HepG2 (cell line): ENCODE data around the gene ATR.

ENCODE experiments used
- ARNT ChIP-seq: fragments of 450-650 bp; IDR thresholded peaks from 2 replicates; pipeline ENCODE4 v1.6.1; 2017
- GTF2F1 ChIP-seq: fragments of 150-350 bp; IDR thresholded peaks from 2 replicates; pipeline ENCODE4 v1.6.1; 2014; ENCODE audit warnings: low read length
- MTA1 ChIP-seq: sonication (generic); formaldehyde crosslinking; IDR thresholded peaks from 2 replicates; pipeline ENCODE4 v1.4.0; 2020; ENCODE audit warnings: missing genetic modification reagents, mild to moderate bottlenecking, borderline replicate concordance
- RAD21 ChIP-seq: fragments of 450-650 bp; formaldehyde crosslinking; IDR thresholded peaks from 2 replicates; pipeline ENCODE4 v1.5.0; 2020; ENCODE audit warnings: mild to moderate bottlenecking
- SRSF4 ChIP-seq: fragments of 200-400 bp; formaldehyde crosslinking; IDR thresholded peaks from one replicate; pipeline ENCODE4 v1.6.1; 2018; ENCODE audit warnings: mild to moderate bottlenecking, low read depth, low read length, moderate library complexity; ENCODE audit not compliant: poor library complexity, severe bottlenecking
- TP53 ChIP-seq: sonication (generic); formaldehyde crosslinking; conservative IDR thresholded peaks from 2 replicates; pipeline ENCODE4 v1.4.0; 2020; ENCODE audit warnings: missing genetic modification reagents
- TF ChIP-seq, protein P1 (sequence below): sonication (generic); formaldehyde crosslinking; IDR thresholded peaks from 2 replicates; pipeline ENCODE4 v1.5.0; 2020; ENCODE audit warnings: mild to moderate bottlenecking, missing genetic modification reagents, borderline replicate concordance
- TF ChIP-seq, protein P2 (sequence below): sonication (generic); formaldehyde crosslinking; IDR thresholded peaks from 2 replicates; pipeline ENCODE4 v1.8.0; 2022; ENCODE audit warnings: missing genetic modification reagents, mild to moderate bottlenecking, inconsistent platforms, borderline replicate concordance

DNA sequence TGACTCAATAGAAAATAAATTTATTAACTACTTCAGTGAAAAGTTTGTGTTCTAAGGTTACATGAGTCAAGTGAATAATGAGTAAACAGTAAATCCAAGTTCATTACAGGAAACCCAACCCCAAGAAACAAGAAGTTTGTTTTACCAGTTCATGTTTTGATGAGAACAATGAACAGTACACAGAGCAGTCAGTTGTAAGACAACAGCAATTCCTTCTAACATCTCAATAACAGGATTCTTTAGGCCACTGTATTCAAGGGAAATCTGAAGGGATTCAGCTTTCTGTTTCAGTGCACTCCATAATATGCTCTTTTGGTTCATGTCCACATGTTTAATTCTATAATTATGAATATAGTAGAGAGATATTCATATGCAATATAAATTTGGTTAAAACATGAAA, 18.4 kb downstream of the ATR start:
- TF ChIP-seq ARNT = no peak
- TF ChIP-seq GTF2F1 = no peak
- TF ChIP-seq, protein P1, sequence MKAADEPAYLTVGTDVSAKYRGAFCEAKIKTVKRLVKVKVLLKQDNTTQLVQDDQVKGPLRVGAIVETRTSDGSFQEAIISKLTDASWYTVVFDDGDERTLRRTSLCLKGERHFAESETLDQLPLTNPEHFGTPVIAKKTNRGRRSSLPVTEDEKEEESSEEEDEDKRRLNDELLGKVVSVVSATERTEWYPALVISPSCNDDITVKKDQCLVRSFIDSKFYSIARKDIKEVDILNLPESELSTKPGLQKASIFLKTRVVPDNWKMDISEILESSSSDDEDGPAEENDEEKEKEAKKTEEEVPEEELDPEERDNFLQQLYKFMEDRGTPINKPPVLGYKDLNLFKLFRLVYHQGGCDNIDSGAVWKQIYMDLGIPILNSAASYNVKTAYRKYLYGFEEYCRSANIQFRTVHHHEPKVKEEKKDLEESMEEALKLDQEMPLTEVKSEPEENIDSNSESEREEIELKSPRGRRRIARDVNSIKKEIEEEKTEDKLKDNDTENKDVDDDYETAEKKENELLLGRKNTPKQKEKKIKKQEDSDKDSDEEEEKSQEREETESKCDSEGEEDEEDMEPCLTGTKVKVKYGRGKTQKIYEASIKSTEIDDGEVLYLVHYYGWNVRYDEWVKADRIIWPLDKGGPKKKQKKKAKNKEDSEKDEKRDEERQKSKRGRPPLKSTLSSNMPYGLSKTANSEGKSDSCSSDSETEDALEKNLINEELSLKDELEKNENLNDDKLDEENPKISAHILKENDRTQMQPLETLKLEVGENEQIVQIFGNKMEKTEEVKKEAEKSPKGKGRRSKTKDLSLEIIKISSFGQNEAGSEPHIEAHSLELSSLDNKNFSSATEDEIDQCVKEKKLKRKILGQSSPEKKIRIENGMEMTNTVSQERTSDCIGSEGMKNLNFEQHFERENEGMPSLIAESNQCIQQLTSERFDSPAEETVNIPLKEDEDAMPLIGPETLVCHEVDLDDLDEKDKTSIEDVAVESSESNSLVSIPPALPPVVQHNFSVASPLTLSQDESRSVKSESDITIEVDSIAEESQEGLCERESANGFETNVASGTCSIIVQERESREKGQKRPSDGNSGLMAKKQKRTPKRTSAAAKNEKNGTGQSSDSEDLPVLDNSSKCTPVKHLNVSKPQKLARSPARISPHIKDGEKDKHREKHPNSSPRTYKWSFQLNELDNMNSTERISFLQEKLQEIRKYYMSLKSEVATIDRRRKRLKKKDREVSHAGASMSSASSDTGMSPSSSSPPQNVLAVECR (CRISPR knock-in tag) = no peak
- no peak for TF ChIP-seq SRSF4
- TF ChIP-seq, protein P2, sequence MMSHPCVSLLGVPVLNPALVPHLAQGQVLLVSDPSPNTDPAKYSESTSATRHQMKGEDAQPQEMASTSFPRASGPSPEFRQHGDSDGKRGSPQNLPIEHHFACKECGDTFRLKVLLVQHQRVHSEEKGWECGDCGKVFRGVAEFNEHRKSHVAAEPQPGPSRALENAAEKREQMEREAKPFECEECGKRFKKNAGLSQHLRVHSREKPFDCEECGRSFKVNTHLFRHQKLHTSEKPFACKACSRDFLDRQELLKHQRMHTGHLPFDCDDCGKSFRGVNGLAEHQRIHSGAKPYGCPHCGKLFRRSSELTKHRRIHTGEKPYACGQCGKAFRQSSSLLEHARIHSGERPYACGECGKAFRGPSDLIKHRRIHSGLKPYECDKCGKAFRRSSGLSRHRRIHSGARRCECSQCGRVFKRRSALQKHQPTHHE (CRISPR knock-in tag) = no peak
- no peak for TF ChIP-seq MTA1 (CRISPR knock-in tag)
- no peak for TF ChIP-seq TP53
- TF ChIP-seq RAD21 (CRISPR knock-in tag) = no peak
